Daoy (cell line): ENCODE measurements around the gene TIMP2. TPM values are rescaled to one million over a fixed set of nuclear protein-coding genes. Genes with fewer than 3 reads are reported as not detected.
"Not testable (repeated sequence)": the region's sequence is repeated elsewhere in the genome, so short reads cannot be mapped to it uniquely, and the experiment has no call there.

Experiments used
- DNase-seq: peaks from one replicate; pipeline ENCODE4 v3.0.0-alpha.2; 2015; ENCODE audit warnings: low read depth
- total RNA-seq: library from RNA; depleted of rRNA; stranded (reverse); fragments of >200 nt; shearing (Covaris generic); gene quantifications from 2 replicates; pipeline ENCODE4 v1.2.3, GENCODE V29; 2014

Gene TIMP2
- total RNA-seq, 1 experiment from 2014 or later = 53.1 TPM

DNA sequence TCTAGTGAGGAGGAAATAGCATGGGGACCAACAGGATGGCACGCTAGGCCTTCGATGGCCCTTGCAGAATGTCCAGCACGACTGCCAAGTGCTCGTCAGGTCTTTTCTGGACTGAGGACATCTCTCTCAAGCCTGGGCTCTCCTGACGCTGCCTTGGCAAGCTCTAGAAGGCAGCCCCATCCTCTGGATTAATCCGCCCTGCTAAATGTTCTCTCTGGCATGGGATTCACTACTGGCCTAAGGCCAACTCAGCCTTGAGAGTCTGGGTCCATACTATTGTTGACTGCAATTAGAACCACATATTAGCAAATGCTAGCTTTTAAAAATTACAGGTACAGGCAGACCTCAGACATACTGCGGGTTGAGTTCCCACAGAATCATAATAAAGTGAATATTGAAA is 19.6 kb downstream of the TIMP2 start:
- DNase-seq = no peak

DNA sequence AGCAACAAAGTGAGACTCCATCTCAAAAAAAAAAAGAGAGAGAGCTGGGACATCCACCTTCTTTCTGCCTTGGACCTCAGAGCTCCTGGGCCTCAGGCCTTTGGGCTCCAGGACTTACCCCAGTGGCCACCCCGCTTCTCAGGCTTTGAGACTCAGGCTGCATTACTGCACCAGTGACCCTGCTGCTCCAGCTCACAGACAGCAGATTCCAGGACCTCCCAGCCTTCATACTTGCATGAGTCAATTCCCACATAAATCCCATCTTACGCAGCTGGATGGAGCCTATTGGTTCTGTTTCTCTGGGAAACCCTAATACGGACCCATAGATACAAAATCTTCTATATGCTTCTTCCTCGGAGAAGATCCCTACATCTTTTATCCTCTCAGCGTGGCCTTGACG is 20.1 kb downstream of the TIMP2 start:
- DNase-seq = no peak

DNA sequence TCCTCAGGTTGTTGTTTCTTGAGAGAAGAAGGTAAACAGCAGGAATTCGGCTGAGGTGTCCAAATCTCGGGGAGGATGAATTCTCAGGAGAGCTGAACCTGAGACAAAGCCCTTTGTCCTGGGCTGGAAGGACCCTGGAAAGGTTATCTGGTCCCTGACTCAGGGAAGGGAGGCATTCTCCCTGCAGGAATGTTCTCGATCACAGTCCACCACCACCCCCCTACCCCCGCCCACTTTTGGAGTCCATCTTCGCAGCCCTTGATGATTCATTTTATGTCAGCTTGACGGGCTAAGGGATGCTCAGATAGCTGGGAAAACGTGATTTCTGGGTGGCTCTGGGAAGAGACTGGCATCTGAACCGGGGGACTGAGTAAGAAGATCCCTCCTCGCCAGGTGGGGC is 20.8 kb downstream of the TIMP2 start:
- no peak for DNase-seq

DNA sequence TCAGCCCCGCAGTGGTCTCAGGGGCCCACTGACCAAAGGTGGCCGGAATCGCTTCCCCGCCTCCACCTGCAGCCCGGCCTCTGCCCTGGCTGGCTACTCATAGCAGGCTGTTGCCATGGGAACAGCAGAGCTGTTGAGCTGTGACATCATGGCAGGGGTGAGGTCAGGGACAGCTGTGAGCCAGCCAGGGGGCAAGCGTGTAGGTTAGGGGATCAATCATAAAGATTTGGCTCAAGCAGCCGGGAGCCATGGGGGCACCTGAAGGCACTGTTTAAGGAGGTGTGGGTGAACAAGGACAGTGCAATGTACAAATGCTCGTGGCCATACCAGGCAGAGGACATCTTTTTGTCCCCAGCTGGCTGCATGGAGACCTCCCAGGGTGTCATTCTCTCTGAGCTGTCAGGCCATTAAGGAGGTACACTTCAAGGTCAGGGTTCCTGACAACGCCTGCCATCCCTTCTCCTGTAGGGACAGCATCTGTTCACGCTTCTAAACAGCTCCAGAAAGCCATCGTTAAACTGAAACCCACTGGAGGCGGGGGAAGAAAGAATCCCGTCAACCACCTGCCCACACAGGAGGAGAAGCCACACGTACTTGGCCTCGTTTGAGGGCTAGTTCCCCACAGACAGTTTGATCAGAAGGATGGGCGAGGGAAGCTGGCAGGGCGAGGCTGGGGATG is 21.9 kb downstream of the TIMP2 start, which contains the start of gene CEP295NL:
TSS of gene CEP295NL (minus strand) at position 101 of the 679 bp plus-strand sequence. CDS start 1,373 bp downstream, outside the sequence.
- DNase-seq = peak; percentile 56

DNA sequence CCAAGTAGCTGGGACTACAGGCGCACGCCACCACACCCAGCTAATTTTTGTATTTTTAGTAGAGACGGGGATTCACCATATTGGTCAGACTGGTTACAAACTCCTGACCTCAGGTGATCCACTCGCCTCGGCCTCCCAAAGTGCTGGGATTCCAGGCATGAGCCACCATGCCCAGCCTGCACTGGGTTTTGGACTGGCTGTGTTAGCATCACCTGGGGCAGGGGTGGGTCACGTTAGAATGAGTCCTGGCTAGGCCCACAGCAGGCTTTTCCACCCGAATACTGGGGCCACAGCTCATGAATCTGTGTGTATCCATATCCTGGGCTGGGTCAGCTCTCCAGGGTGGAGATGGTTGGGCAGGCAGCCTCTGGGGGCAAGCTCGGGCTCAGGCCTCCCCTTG is 23.0 kb downstream of the TIMP2 start:
- DNase-seq = not testable (repeated sequence)

DNA sequence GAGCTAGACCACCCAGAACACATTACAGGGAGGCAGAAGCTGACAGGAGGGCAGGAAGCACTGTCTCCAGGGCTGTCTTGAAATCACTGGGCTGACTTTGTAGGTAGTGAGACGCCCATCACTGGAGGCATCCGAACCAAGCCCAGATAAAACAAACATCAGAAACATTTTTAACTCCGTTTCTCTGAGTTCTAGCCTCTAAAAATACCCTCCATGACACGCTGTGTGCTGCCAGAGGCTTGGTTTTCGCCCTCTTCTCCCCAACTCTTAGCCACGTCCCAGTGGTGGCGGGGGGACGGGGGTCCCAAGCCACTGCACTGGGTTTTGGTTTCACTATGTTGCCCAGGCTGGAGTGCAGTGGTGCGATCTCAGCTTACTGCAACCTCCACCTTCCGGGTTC is 23.4 kb downstream of the TIMP2 start:
- no peak for DNase-seq

DNA sequence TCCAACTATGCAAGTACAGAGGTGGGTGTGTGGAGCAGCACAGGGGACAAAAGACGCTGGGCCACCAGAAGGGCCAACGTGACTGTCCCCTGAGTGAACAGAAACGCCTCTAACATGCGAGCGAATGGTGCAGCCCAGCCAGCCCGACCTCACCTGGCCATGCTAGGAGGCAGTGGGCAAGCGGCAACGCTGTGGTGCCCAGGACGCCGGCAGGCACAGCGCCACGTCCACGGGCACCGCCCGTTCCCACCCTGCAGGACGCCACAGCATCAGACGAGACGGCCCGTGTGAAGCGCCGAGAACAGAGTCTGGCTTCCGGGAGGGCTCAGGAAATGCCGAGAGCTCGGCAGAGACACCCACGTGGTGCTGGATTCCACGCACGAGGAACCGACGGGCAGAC is 24.4 kb downstream of the TIMP2 start:
- DNase-seq = no peak

DNA sequence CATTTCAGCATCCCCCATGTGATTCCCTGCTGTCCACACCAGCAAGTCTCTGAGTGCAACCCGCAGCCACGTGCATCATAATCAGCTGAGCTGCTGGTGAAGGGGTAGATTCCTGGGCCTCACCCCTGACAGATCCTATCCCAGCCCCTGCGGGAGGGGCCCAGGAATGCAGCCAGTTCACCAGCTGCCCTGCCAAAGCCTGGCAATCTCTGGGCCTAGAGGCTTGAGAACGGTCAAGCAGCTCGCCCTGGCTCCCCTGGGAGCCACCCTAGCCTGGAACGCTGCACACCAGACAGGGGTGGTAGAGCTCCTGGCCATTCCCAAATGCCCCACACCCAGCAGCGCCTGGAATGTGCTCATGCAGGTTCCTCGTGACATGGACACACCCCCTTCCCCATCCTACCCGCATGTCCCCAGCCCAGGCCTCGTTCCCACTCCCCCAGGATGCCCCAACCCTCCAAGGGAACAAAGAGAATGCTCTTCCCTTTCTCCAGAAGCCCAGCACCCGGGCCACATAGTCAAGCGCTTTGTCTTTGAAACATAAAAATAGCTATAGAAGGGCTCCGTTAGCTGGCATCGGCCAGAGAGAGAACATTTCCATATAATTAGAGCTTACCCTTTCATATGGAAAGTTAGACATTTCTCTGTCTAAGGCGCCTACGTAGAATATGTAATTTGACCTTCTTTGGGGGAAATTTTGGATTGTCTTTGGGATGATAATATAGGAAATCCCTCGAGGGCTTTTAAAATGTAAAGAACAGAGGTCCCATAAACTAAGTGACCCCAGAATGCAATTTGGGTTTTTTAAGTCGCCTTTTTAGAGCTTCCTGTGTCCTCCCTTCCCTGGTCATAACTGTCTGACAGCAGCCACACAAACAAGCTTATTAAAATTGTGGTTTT is 25.6 kb downstream of the TIMP2 start:
- DNase-seq = no peak

DNA sequence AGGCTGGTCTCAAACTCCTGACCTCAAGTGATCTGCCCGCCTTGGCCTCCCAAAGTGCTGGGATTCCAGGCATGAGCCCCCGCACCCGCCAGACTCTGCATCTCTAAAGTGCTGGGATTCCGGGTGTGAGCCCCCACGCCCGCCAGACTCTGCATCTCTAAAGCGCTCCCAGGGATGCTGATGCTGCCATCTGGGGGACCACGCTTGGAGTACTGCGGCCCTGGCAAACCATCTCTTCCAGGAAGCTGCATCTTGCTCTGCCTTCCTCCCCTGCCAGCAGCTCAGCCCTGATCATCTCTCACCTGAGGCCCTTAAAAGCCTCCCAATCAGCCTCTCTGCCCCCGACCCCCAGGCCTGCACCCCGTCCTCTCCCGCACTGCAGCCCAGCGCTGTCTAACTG is 26.2 kb downstream of the TIMP2 start:
- DNase-seq = no peak

DNA sequence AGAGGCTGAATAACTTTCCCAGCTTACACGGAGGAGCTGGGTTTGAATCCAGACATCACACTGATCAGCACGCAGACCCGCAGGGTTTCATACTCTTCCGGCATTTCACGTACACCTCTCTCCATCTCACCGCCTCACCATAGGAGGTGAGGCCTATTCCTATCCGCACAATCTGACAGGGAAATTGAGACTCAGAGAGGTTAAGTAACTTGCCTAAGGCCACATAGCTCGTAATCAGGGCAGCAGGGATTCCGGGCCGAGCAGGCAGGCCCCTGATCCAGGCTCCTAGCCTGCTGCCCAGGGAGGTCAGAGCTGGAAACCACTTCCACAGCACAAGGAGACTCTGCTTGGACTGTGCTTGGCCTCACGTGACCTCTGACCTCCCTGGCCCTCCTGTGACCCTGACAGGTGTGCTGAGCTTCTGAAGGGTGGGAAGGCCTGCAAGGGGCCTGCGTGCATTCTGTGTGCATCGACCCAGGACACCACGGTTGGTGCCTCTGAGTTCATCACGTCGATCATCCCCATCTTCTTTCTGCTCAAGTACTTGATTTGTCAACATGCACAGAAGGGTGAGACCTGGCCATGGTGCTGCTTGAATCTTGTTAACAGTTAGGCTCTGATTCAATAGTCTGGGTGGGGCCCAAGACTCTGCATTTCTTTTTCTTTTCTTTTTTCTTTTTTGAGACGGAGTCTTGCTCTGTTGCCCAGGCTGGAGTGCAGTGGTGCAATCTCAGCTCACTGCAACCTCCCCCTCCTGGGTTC is 26.9 kb downstream of the TIMP2 start:
- no peak for DNase-seq

DNA sequence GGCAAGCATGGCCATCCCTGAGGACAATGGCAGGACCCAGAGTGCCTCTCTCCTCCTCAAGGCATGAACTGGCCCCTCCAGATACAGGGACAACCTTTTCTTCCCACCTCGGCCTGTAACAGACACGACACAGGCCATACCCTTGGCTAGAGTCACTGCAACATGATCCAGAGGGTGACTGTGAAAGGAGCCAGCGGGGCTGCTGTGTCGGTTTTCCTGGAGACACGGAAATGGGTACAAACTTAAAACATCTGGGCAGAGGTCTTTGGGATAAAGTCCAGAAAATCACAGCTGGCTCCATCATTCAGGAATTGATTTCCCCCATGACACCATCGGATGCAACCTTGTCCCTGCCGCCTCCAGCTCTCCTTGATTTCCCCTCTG is 27.5 kb downstream of the TIMP2 start:
- DNase-seq = no peak

DNA sequence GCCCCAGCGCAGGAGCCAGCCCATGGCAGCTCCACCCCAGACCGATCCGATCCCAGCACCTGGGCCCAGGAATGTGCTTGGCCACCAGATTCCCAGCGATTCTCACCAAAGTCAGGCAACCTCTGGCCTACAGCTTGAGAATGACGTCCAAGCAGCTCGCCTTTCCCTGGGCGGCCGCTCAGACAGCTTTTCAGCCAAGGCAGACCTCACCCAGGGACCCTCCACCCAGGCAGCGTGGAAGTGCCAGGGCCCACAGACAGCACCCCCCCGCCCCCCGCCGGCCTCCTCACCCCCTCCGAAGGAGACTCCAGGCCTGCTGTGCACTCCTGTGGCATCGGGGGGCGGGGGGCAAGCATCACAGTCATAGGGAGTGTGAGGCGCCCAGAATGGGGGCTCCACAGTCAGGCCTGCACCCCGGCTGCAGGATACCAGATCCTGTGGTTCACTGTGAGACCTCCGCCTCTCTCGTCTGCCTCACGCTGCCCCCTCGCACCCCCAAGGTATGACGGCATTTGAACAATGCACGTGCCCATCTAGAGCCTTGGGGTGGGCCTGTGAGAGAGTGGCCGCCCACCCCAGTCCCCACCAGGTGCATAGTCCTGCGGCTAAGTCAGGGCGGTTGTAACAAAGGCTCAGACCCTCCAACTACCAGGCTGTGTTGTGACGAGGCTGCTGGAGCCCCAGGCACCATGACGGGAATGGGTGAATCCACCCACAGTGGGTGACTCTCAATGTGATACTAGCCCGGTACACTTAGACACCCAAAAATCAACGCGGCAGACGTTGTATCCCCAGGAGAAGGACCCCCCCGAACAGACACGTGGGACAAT is 28.1 kb downstream of the TIMP2 start:
- DNase-seq = no peak

DNA sequence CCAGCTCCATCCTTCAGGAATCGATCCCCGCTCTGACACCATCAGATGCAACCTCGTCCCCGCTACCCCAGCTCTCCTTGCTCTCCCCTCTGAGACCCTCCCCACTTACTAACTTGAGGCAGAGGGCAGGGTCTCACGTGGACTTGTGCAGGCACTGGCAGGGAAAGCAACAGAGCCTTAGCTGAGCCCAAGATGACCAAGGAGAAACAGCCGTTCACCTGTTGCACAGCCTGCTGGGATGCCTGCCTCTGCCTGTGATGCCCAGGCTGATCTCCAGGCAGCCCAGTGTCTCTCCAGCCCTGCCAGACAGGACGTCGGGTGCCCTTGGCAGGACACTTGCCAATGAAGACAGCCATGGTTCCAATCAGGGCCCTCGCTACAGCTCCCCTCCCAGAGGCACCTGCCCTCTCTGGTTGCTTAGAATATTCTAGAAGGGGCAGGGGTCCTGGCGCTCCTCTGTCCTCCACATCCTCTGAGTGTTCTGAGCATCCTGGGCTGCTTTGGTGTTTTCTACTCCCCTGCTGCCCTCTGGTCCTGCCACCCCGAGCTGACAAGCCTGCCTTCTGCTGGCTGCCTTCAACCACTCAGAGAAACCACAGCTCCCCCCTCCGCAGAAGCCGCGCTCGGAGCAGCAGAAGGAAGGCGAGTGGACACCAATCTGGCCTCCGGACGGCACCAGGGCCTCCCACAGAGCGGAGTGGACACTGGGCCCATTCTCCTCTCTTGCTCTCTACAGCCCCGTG is 28.9 kb downstream of the TIMP2 start:
- no peak for DNase-seq

DNA sequence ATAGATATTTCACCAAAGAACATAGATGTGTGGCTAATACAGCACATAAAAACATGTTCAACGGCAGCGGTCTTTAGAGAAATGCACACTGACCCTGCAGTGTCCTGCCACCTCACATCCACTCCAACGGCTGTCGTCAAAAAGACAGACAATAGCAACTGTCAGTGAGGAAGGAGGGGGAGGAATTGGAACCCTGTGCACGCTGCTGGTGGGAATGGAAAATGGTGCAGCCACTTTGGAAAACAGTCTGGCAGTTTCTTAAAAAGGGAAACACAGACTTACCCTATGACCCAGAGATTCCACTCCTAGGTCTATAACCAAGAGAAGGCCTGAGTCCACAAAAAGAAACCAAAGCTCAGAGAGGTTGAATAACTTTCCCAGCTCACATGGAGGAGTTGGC is 29.9 kb downstream of the TIMP2 start:
- no peak for DNase-seq

DNA sequence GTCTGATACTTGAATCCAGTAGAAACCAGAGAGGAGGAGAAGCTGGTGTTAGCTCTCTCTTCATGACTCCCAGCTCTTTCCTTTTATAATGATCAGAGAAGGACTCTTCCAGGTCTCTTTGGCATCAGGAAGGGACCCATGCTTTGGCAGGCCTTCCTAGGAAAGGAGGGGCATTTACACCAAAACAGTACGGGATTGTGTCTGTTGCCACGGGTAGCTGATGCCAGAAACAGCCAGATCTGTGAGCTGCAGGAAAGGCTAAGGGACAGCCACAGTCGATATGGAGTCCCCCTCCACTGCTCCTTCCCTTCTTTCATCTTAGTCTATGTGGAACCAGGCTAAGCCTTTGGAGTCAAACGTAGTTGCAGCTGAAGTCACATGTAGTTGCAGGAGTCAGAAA is 31.5 kb downstream of the TIMP2 start:
- DNase-seq = no peak

DNA sequence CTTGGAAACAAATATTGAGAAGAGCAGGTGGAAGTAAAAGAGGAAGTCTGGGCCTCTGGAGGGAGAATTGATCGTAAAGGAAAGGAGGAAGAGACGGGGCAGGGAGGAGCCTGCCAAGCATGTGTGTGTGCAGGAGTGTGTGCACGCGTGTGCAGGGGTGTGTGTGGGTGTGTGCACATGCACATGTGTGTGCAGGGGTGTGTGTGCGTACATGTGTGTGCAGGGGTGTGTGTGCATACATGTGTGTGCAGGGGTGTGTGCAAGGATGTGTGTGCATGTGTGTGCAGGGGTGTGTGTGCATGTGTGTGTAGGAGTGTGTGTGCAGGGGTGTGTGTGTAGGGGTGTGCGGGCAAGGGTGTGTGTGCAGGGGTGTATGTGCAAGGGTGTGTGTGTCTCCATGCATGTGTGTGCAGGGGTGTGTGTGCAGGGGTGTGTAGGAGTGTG is 32.2 kb downstream of the TIMP2 start:
- DNase-seq = no peak

DNA sequence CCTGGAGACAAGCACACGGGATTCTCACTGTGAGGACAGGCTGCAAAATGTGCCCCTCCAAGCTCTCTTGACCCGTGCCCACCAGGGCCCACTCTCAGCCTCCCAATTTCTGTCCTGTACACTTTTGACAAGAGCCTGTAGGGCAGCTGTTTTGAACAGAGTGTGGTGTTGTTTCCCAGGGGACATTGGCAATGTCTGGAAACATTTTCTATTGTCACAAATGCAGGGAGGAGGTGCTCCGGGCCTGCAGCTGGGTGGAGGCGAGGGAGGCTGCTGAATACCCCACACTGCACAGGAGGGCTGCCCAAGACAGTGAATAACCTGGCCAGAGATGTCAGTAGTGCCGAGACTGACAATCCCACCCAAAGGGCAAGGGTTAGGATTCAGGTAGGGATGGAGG is 32.7 kb downstream of the TIMP2 start:
- DNase-seq = no peak

DNA sequence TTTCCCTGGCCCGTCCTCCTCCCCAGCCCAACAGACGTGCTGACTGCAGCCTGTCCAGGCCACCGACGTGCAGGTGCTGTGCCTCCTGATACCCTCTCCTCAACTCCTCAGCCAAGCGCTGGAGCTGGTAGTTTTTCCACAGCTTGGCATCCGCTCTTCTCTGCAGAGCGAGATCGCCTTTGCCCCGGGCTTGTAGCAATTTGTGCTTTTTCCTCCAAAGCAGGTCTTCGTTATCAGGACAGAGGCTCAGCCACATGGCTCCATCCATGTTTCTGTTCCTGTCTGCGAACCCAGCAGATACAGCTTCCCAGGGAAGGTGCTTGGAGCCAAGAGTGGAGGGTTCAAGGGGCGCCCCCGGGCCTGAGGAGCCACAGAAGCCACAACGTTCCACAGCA is 33.1 kb downstream of the TIMP2 start:
- DNase-seq = no peak

DNA sequence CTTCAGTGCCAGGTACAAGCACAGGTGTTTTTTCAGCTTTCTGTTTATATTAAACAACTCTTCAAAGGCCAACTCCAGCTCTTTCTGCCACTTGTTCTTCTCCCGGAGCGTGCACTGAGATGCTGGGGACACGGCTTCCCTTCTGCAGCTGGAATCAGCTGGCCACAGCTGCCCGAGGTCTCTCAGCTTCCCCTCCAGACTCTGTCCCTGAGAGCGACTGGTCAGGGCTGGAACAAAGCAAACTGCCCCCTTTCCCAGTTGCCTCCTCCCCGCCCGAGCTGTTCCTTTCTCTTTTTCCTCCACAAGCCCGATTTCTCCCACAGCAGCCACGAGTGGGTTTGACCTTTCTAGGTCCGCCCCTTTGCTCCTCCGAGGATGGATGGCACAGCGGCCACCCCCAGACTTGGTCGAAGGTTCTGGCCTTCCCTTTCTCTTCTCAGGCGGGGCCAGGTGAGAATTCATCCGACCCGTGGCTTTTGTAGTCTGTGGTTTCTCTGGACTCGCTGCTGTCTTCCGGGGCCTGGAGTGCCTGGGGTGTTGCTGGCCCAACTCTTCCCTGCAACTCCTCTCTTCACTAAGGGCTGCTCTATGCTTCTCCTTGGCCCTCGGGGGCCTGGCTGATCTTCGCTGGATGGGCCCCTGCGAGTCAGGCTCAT is 33.7 kb downstream of the TIMP2 start:
- no peak for DNase-seq

DNA sequence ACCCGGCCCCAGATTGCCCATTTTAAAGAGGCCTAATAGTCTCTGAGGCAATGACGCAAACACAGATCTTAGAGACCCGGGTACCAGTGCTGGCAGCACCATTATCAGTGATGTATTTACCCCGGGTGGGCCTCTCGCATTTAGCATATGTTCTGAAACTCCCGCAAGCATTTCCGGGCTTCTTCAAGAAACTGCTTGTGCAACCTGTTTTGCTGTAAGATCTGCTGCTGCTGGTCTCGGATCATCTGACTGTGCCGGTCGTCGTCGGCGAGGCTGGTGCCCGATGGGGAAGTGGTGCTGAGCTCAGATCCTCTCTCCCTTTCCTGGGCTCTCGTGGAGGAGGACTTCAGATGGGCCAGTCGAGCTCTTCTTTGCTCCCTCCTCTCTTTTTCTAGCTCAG is 34.7 kb downstream of the TIMP2 start:
- no peak for DNase-seq
